ENCODE data around the gene CGNL1.
A peak's percentile ranks its signal among the peaks of the same experiment; 100 is the strongest.

Gene CGNL1

DNA sequence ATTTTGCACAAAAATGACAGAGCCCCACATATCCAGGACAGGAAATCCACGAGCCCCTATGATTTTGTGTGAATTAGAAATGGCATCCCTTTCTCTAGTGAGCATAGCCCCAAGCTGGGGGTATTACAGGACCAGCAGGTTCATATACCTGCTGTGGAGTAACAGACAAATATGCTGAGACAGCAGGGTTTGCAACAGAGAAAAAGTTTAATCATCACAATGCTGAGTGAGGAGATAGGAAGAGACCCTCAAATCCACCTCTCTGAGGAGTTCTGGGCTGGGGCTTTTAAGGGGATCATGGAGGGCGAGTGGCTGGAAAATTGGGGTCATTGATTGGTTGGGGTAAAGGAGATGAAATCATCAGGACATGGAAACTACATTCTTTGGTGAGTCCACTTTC lies 207.0 kb downstream of the CGNL1 start:
- DNase-seq = no peak

DNA sequence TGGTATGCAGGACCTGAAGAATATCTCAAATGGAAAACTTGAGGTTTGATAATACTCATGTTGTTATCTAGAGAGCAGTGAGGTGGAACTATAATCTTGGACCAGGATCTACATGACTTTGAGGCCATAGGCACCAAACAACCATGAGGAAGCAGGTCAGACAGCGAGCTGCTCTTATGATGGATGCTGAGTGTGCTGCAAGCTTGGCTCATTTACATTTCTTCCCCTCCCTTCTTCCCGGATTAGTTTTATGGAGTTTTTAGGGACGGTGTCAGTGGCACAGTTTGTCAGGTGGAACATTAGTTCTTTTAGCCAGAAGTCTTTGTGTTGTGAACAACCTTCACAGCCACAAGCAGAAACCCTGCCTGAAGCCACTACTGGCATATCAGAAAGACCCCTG lies 207.4 kb downstream of the CGNL1 start:
- no peak for DNase-seq

DNA sequence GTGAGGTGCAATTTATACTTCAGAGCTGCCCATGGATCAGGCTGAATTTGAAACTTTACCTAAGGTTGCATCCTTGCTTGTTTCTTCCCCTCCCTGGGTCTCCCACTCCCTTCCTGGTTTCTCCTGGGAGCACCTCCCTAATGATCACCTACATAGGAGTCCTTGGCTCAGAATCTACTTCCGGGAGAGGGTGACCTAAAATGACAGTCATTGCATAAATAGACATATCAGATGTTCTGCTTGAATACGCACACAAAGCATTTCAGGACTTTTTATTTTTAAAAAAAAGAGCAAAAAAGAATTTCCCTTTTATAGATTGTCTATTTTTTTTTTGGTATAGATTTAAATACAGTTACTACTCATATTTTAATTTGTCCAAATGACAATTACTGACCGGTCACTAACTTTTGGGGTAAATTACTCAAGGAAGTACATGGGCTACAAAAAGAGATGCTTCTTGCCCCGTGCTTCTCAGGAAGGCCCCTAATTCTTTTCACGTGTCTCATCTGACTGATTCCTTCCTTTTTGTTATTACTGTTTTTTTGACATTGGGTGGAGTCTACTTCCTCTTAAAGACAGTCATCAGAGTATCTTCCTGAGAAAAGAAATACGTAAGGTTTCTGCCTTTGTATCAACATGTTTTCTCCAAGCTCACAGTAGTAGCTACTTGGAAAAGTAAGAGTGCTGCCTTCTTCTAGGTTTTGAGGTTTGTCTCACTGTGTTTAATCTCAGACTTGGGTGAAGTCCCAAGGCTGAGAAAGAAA lies 210.5 kb downstream of the CGNL1 start:
- no peak for DNase-seq

DNA sequence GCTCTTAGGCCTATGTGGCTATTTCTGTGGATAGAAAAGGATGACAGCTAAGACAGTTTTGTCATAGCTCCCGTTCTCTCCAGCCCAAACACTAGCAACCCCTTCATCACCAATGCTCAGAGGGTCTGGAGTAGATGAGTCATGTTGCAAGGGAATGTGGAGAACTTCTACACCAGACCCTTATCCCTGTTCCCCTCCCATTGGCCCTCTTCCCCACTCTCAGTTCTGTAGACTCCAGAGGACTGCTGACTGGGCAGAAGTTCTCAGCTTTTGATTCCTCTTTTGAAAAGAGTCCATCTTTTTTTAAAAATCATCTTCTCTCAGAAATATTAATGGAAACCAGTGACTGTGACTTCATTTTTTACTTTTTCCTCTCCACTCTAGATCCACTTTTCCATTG lies 213.0 kb downstream of the CGNL1 start:
- DNase-seq = no peak

DNA sequence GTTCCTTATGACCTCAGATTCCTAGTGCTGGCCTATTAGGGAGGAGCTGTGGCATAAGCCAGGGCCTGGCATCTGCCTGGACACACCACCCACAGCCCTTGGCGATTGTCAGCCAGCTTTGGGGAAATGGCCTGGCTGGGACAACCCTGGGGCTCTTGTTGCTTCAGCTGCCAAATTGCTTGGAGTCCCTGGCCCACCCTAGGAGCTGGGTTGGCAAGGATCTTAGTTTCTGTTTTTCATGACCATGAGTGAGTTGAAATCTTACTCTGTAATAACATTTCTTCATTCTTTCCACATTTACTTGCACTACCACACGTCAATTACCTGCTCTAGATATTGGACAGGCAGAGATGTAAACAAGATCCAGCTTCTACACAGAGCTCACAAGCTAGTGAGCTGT lies 213.4 kb downstream of the CGNL1 start:
- DNase-seq = no peak

DNA sequence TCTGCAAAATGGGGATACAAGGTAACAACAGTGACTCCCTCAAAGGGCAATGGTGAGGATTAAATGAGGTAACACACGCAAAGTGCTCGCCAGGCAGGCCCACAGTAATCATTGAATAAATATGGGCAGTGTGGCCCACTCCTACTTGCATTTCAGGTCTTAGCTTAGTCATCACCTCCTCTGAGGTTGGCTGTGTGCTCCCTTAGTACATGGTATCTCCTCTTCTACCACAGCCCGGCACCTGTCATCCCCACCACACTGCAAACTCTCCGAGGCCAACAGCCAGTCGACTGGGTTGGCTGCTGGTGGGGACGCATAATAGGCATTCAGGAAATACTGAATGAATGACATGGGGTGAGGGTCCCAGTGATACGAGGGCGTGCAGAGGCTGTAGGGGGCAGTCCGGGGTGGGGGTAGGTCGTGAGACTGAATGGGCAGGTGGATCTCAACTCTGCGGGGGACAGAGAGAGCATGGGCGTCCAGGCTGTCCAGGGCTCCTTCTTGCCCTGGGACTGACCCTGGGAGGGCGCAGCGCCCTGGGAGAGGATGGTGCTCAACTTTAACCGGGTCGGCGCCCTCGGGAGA lies 215.0 kb downstream of the CGNL1 start:
- no peak for DNase-seq

DNA sequence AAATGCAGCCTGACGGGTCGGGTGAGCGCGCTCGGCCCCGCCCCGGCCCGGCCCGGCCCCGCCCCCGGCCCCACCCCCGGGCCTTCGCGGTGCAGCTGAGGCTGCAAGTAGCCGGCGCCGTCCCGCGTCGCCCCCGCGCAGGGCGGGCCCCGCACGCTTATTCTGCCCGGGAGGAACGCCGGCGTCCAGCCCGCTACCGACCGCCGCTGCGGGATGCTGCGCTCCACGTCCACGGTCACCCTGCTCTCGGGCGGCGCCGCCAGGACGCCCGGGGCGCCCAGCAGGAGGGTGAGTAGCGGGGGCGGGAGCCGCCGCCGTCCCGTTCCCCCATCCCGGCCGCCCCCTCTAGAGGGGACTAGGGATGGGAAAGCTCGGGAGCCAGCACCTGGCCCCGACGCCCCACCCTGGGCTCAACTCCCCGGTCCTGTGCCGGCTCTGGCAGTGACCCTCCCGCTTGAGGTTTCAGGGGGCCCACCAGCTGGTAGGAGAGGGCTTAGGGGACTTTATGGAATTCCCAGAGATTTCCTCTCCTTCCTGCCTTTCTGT lies 215.6 kb downstream of the CGNL1 start, which contains the start of gene MYZAP:
TSS of gene MYZAP (plus strand) at position 83 of the 546 bp plus-strand sequence. CDS start at position 214, 131 bp downstream.
- DNase-seq = peak; percentile 28 to 35

DNA sequence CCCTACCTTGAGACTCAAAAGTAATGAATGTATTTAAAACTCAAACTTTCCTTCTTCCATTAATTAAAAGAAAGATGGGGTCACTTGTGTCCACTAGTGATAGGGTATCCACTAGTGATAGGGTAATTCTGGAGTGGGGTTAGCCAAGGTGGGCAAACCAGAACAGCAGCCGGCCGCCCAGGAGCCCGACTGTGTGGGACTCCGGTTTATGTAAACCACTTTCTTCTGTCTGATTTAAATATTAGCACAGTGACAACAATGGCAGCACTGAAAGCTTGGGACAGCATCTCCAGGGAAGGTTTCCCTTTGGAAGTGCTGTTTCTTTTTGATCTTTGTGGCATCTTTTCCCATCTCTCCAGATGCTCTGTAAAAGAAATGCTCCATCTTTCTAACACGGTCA lies 216.1 kb downstream of the CGNL1 start:
- DNase-seq = no peak

DNA sequence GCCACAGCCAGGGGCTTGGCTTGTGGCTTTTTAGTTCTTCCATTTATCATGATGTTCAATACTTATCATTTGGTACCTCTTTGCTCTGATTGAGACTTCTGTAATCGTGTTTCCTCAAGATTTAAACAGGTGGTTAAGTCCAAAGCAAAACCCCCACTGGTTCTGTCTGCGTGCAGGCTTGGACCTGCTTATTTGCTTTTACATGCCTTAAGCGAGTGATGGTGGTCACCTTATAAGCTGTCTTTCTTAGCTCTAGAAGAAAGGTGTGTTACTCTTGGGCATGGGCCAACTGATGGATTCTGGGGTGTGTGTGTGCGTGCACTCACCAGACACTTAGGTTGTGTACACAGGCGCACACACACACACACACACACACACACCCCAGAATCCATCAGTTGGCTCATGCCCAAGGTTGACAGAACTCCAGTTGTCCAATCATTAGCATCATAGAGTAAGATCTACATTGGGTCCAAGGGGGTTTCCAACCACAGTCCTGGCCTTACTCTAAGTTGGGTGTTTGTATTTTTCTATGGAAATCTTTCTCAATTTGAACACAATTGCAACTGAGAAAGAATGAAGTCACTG lies 216.6 kb downstream of the CGNL1 start:
- no peak for DNase-seq

DNA sequence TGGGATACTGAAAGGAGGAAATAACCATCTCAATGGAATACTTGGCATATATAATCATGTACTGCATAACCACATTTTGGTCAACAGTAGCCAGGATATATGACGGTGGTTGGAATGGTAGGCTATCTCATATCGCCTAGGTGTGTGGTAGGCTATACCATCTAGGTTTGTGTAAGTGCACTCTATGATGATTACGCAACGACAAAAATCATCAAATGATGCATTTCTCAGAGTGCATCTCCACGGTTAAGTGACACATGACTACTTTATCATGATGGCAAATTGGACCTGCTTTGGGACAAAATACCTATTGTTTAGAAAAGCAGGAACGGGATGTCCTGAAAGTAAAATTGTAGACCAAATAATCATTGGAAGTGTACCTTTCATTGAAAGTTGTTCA lies 218.2 kb downstream of the CGNL1 start:
- DNase-seq = no peak

DNA sequence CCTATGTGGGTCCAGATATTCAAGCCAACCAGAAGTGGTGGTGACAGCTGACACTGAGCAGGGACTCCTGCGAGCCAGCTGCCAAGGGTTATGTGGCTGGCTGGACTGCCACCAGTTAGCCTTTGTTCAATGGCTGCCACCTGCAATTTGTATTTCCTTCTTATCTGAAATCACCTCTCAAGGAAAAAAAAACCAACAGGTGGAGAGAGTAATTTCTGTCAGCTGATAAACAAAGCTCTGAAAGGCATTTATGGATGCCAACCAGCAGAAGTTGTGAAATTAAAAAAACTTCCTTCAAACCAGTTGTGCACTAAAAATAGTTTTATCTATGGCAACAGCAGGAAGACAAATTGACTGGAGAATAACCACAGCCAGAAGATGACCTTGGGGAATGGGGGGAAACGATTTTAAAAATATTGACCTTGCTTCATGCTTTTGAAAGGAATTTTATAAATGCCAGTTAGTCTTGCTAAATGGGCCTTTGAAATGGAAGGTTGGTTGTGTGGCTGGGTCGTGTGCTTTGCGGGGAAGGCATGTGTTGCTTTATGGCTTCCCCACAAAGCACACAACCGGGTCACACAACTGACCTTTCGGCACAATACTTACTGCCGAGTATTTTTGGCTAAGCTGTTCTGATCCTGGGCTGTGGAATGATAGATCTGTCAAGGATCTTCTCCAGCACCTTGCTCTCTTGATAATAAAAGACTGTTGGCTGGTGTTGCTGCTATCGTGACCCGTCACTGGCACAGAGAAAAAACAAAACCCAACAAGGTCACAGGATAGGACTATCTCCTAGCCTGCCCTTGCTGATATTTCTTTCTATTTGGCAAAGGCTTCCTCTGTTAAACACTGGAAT lies 218.9 kb downstream of the CGNL1 start:
- DNase-seq = no peak

DNA sequence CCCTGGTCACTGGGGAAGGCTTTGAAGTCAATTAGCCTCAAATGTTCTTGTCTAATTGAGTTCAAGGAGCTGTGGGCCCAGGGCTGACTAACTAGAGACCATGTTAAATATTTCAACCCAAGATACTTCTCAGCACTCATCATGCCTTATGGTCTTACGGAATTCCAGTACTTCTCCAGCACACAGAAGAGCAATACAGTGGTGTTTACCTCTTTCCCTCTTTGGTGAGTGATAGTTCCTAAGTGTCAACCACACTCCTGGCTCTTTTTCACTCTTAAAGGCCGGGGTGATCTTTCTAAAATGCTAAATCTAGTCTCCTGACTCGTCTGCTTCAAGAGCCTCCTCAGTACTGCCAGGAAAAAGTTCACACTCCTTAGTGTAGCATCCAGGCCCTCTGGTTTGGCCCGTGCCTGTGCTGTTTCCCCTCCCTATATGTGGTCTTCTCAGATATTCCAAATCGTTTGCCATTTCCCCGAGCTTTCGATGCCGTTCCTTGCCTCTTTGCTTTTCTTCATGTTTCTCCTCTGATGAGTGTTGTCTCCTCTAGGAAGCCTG lies 220.1 kb downstream of the CGNL1 start:
- DNase-seq = no peak

DNA sequence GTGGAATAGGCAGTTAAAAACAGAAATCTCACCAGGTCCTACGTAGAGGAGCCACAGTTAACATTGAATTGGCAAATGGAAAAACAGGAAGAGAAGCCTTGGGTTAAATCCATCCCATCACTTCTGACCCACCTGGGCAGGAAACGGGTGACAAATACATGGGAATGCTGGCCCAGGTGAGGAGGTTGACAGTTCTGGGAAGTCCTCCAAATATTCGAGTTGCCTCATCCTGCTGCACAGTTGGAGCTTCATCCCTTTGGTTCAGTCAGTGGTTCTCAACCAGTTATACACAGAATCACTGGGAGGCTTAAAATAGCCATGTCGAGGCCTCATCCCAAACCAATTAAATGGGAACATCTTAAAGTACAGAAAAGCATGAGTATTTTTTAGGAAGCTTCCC lies 220.7 kb downstream of the CGNL1 start:
- DNase-seq = no peak

DNA sequence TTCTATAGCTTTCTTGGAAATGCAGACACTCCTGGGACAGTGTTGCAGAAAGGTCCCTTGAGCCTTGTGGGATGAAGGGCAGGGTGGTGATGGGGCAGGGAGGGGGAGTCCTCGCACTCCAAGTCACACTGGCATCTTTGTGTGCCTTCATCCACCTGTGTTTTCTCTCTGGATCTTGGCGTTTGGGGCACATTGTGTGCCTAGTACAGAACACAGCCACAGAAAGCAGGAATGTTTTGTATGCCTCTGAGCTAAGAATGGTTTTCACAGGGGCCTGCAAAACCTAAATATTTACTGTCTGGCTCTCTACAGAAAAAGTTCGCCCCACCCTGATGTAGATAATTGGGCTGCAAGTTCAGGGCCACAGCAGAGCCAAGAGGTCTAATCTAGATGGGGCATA lies 221.1 kb downstream of the CGNL1 start:
- no peak for DNase-seq

DNA sequence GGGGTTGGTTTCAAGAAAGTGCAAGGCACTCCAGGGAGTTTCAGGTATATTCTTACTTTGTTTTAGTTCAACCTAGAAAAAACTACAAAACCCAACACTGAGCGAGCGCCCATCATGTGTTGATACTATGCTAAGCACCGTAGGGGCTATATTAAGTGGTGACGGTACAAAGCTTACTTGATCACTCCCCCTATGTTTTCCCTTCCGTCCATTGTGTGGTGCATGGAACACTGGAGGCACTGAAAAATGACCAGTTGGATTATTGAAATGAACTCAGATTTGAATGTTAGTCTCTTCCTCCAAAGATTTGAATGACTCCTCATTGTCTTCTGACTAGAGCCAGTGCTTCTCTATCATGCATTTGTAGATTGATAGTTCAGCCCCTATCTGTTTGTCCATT lies 222.0 kb downstream of the CGNL1 start:
- no peak for DNase-seq

DNA sequence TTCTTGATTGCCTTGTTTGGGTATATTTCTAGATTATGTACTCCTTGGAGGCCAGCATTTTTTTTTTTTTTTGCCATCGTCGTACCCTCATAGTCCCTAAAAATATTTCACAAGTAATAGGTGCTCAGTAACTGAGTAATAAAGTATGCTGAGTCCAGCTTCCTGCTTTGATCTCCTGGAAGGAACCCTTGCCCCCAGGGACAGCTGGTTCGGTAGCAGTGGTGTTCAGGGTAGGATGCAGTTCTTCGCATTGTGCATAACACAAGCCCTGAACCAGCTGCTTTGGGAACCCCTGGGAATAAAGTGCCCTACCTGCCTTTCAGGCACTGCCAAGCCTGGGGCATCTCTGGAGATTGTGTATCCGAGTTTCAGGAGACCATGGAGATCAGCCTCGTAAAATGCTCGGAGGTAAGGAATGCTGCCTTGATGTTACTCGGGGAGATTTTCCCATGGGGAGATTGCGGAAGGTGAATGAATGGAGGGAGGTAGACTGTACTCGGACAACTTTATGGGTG lies 223.0 kb downstream of the CGNL1 start:
- no peak for DNase-seq

DNA sequence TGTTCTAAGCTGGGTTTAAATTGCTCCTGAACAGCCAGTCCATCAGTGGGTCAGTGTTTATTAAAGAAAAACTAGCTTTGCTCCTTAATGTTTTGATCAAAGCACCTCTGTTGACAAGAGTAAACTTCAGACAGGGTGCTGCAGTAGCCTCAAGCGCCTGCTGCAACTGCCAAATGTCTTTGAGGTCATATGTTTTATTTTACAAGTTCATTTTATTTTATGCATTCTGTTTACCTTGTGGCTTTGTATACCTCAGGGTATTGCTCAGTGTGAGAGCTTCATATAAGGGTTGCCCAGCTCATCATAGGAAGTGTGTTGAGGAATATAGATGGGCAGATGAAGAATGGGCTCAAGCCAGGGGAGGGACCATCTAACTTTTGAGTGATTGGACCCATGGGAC lies 223.9 kb downstream of the CGNL1 start:
- DNase-seq = no peak

Data from activated CD4-positive, alpha-beta T cell treated with anti-CD3 and anti-CD28 coated beads for 4 hours (primary cell).